ENCODE results near the gene NCOA6. TPM values are rescaled to one million over a fixed set of nuclear protein-coding genes. Genes with fewer than 3 reads are reported as not detected.

The NCOA6 gene
- total and polyA plus RNA-seq, 2 donors from 2014 or later, result 28.1 to 30.8 TPM

GRCh38 chr20:34829191-34829590 is 3.7 kb upstream of the NCOA6 start:
- H3K9me3 ChIP-seq (ENCODE audit: control insufficient read depth in 2 of 3, insufficient read depth in 1 of 3, low read length in 3 of 3), result no peaks in the 10 kb centered on the region
- FAIRE-seq (no peak), DNase-seq (no peak)
- no peaks in the 10 kb centered on the region for H3K27me3 ChIP-seq (ENCODE audit: control insufficient read depth, insufficient read depth, low read length)
- H3K27ac ChIP-seq (ENCODE audit: low read depth in 2 of 2, low read length in 2 of 2), result no peak overlapping the region
- intact Hi-C loops (cut with DNase I), result no loop called here
- TF ChIP-seq CTCF (IDR thresholded peaks at IDR 0.05; ENCODE audit: borderline replicate concordance, extremely low read depth, insufficient read depth), result no peak
- H3K36me3 ChIP-seq (ENCODE audit: control insufficient read depth in 2 of 3, insufficient read depth in 3 of 3, low read length in 3 of 3), result no peaks in the 10 kb centered on the region
- H3K4me1 ChIP-seq (ENCODE audit: control insufficient read depth in 2 of 3, insufficient read depth in 2 of 3, low read depth in 1 of 3, low read length in 3 of 3), result peaks cover 0 to under 1% (median 0%) of the 10 kb centered on the region in 3 donors
- no peak overlapping the region for H3K4me3 ChIP-seq (ENCODE audit: low read length in 3 of 3)
- H3K9ac ChIP-seq (ENCODE audit: low read length in 3 of 3), result no peak overlapping the region

- Histone ChIP-seq H3K4me3 (ENCODE audit: low read length in 3 of 3) (peak overlapping the region; percentile 96 to 97 (median 97)), H3K27ac (ENCODE audit: low read depth in 2 of 2, low read length in 2 of 2) (peak overlapping the region; percentile 81 to 87), H3K36me3 (ENCODE audit: control insufficient read depth in 2 of 3, insufficient read depth in 3 of 3, low read length in 3 of 3) (peaks cover 0 to 5% (median 0%) of the 10 kb centered on the region in 3 donors), H3K4me1 (ENCODE audit: control insufficient read depth in 2 of 3, insufficient read depth in 2 of 3, low read depth in 1 of 3, low read length in 3 of 3) (peaks cover 2 to 9% (median 5%) of the 10 kb centered on the region in 3 donors), H3K27me3 (ENCODE audit: control insufficient read depth, insufficient read depth, low read length) (no peaks in the 10 kb centered on the region), H3K9ac (ENCODE audit: low read length in 3 of 3) (peak overlapping the region; percentile 93 to 95 (median 94)), H3K9me3 (ENCODE audit: control insufficient read depth in 2 of 3, insufficient read depth in 1 of 3, low read length in 3 of 3) (no peaks in the 10 kb centered on the region)
- DNase-seq (peak; percentile 60 to 90 (median 81)), FAIRE-seq (no peak)
- no peak for TF ChIP-seq CTCF (IDR thresholded peaks at IDR 0.05; ENCODE audit: borderline replicate concordance, extremely low read depth, insufficient read depth)
- intact Hi-C loops (cut with DNase I), result no loop called here
These were observed 483 bp downstream of the NCOA6 start for GRCh38 chr20:34824806-34825529.

- DNase-seq (peak; percentile 76 to 89 (median 77)), FAIRE-seq (no peak)
- intact Hi-C loops (cut with DNase I), result no loop called here
- Histone ChIP-seq H3K27ac (ENCODE audit: low read depth in 2 of 2, low read length in 2 of 2) (peak overlapping the region; percentile 81 to 87), H3K36me3 (ENCODE audit: control insufficient read depth in 2 of 3, insufficient read depth in 3 of 3, low read length in 3 of 3) (peaks cover 0 to 5% (median 0%) of the 10 kb centered on the region in 3 donors), H3K9me3 (ENCODE audit: control insufficient read depth in 2 of 3, insufficient read depth in 1 of 3, low read length in 3 of 3) (no peaks in the 10 kb centered on the region), H3K9ac (ENCODE audit: low read length in 3 of 3) (peak overlapping the region; percentile 93 to 95 (median 94)), H3K4me1 (ENCODE audit: control insufficient read depth in 2 of 3, insufficient read depth in 2 of 3, low read depth in 1 of 3, low read length in 3 of 3) (peaks cover 2 to 9% (median 5%) of the 10 kb centered on the region in 3 donors), H3K4me3 (ENCODE audit: low read length in 3 of 3) (peak overlapping the region; percentile 96 to 97 (median 97)), H3K27me3 (ENCODE audit: control insufficient read depth, insufficient read depth, low read length) (no peaks in the 10 kb centered on the region)
- TF ChIP-seq CTCF (IDR thresholded peaks at IDR 0.05; ENCODE audit: borderline replicate concordance, extremely low read depth, insufficient read depth), result no peak
These were observed 1.0 kb downstream of the NCOA6 start for GRCh38 chr20:34824452-34824805.

All from kidney (tissue), 14 donors.